ENCODE results near the gene ANG. TPM values are rescaled to one million over a fixed set of nuclear protein-coding genes. Genes with fewer than 3 reads are reported as not detected.

ANG gene
- polyA plus RNA-seq, 1 experiment = 5.1 TPM

DNA sequence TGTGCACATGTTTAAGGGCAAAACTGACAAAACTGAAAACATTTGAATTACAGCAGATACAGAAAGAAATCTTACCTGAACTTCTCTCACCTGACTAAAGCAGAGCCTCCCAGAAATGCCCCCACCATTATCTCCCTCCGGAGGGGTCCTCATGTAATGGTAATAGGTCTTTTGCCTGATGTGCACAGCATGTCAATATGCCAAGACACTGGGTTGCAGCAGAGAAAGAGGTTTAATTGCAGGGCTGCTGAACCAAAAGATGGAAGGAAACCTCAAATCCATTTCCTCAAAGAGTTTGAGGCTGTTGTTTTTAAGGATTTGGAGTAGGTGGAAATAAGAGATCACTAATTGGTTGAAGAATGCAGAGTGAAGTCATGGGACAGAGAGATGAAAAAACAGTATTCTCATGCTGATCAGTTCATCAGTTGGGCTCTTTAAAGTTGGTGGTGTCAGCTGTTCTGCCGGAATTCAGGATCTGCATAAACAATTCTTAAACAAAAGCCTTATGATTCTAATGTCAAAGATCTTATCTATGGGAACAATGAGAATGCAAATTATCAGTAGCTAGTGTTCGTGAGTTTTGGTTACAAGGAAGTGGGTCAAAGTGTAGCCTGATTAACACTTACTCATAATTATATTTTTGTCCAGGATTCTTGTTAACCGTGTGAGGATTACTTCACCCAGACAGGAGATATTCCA lies 18.2 kb downstream of the ANG start:
- Histone ChIP-seq H3K27ac (ENCODE audit: low read depth, low read length) (no peak overlapping the region), H3K9me3 (ENCODE audit: control insufficient read depth, insufficient read depth, low read length) (no peaks in the 10 kb centered on the region), H3K4me3 (ENCODE audit: low read depth, low read length) (no peak overlapping the region), H3K27me3 (ENCODE audit: control insufficient read depth, insufficient read depth, low read length) (no peaks in the 10 kb centered on the region)
- no peak for DNase-seq (ENCODE audit: low read depth, low spot score)
- ChIA-PET CTCF (interaction anchor here (2.4 kb wide), 1 partner anchor 264 kb away, joined by 10 read pairs; no protein-coding TSS in a partner anchor), POLR2A (no interaction called here)
- TF ChIP-seq, protein P1, sequence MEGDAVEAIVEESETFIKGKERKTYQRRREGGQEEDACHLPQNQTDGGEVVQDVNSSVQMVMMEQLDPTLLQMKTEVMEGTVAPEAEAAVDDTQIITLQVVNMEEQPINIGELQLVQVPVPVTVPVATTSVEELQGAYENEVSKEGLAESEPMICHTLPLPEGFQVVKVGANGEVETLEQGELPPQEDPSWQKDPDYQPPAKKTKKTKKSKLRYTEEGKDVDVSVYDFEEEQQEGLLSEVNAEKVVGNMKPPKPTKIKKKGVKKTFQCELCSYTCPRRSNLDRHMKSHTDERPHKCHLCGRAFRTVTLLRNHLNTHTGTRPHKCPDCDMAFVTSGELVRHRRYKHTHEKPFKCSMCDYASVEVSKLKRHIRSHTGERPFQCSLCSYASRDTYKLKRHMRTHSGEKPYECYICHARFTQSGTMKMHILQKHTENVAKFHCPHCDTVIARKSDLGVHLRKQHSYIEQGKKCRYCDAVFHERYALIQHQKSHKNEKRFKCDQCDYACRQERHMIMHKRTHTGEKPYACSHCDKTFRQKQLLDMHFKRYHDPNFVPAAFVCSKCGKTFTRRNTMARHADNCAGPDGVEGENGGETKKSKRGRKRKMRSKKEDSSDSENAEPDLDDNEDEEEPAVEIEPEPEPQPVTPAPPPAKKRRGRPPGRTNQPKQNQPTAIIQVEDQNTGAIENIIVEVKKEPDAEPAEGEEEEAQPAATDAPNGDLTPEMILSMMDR (IDR thresholded peaks at IDR 0.05; ENCODE audit: low read depth, low read length) = no peak

DNA sequence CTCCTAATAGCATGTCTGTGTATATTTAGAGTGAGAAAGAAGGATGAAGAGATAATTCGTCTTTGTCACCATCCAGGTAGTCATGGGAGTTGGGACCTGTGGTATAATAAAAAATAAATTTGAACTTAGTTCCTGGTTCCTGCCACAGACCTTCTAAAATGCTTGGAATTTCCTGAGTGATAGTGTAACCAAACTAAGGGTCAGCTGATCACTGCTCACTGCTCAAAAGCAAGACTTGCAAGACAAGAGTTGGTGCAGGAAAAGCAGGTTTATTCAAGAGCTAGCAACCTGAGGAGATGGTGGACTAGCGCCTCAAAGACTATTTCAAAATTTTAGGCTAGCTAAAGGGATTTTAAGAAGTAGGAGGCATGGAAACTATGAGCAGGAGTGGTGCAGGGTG lies 19.1 kb downstream of the ANG start:
- H3K27ac ChIP-seq (ENCODE audit: low read depth, low read length) = no peak overlapping the region
- CTCF ChIA-PET = interaction anchor here (1.3 to 2.4 kb wide), 2 partner anchors 17 to 263 kb away, joined by 4 to 10 read pairs; no protein-coding TSS in a partner anchor
- no peak overlapping the region for H3K4me3 ChIP-seq (ENCODE audit: low read depth, low read length)
- no peak for DNase-seq (ENCODE audit: low read depth, low spot score)
- H3K27me3 ChIP-seq (ENCODE audit: control insufficient read depth, insufficient read depth, low read length) = no peaks in the 10 kb centered on the region
- H3K9me3 ChIP-seq (ENCODE audit: control insufficient read depth, insufficient read depth, low read length) = no peaks in the 10 kb centered on the region
- POLR2A ChIA-PET = no interaction called here
- TF ChIP-seq, protein P1 (IDR thresholded peaks at IDR 0.05; ENCODE audit: low read depth, low read length) = no peak

DNA sequence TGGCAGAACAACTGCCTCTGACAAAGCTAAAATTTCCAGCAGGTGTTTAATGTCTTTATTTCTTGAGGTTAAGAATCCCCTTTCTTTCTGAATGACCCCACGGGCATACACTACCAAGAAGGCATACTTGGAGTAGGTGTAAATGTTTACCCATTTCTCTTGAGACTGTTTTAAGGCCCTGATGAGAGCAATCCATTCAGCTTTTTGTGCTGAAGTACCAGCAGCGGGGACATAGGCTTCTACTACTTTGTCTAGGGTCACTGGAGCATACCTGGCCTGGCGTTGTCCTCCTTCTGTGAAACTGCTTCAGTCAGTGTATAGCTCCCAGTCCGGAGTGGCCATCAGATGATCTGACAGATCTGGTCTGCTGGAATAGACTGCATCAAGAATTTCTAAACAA lies 22.7 kb downstream of the ANG start:
- TF ChIP-seq, protein P1 (IDR thresholded peaks at IDR 0.05; ENCODE audit: low read depth, low read length) = no peak
- H3K4me3 ChIP-seq (ENCODE audit: low read depth, low read length) = no peak overlapping the region
- no peak for DNase-seq (ENCODE audit: low read depth, low spot score)
- H3K27ac ChIP-seq (ENCODE audit: low read depth, low read length) = no peak overlapping the region
- ChIA-PET CTCF (interaction anchor here (1.2 kb wide), 1 partner anchor 260 kb away, joined by 3 read pairs; no protein-coding TSS in a partner anchor), POLR2A (interaction anchor here (0.6 kb wide), 1 partner anchor 21 kb away, joined by 4 read pairs; no protein-coding TSS in a partner anchor)
- no peaks in the 10 kb centered on the region for H3K9me3 ChIP-seq (ENCODE audit: control insufficient read depth, insufficient read depth, low read length)
- no peaks in the 10 kb centered on the region for H3K27me3 ChIP-seq (ENCODE audit: control insufficient read depth, insufficient read depth, low read length)

DNA sequence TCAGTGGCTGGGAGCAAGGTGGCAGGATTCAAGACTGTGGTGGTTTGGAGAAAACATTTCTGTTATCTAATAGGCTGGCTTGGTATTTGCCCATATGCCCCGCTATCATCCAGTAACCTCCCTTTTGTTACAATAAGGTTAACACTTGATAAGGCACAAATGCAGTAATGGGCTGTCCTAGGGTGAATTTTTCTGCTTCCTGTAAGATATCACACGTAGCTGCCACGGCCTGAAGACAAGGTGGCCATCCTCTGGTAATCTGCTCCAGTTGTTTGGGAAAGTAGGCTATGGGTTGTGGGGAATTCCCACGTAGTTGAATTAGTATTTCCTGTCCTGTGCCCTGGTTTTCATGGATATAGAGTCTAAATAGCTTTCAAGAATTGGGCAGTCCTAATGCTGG lies 23.1 kb downstream of the ANG start:
- TF ChIP-seq, protein P1 (IDR thresholded peaks at IDR 0.05; ENCODE audit: low read depth, low read length) = no peak
- Histone ChIP-seq H3K9me3 (ENCODE audit: control insufficient read depth, insufficient read depth, low read length) (no peaks in the 10 kb centered on the region), H3K27ac (ENCODE audit: low read depth, low read length) (no peak overlapping the region), H3K4me3 (ENCODE audit: low read depth, low read length) (no peak overlapping the region), H3K27me3 (ENCODE audit: control insufficient read depth, insufficient read depth, low read length) (no peaks in the 10 kb centered on the region)
- no peak for DNase-seq (ENCODE audit: low read depth, low spot score)
- ChIA-PET CTCF (no interaction called here), POLR2A (interaction anchor here (0.6 kb wide), 1 partner anchor 21 kb away, joined by 4 read pairs; no protein-coding TSS in a partner anchor)

DNA sequence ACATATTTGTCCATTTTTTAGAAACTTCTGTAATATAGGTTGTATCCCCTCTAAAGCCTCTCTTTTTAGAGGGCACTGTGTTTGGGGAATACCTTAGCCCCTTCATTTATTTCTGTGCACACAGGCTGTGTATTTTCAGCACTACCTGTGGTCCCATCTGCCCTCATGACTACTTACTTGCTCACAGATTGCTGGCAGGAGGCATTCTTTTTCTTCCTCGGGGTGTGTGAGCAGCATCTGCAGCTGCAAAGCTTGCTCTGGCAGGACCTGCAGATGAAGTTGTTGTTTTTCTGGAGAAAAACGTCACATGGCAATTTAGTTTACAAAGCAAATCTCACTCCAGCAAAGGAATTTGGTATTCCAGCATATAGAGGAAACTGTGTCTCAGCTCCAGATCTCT lies 24.3 kb downstream of the ANG start:
- no peak overlapping the region for H3K4me3 ChIP-seq (ENCODE audit: low read depth, low read length)
- H3K27ac ChIP-seq (ENCODE audit: low read depth, low read length) = no peak overlapping the region
- no peak for DNase-seq (ENCODE audit: low read depth, low spot score)
- ChIA-PET CTCF (interaction anchor here (1.3 kb wide), 1 partner anchor 258 kb away, joined by 5 read pairs; no protein-coding TSS in a partner anchor), POLR2A (no interaction called here)
- TF ChIP-seq, protein P1 (IDR thresholded peaks at IDR 0.05; ENCODE audit: low read depth, low read length) = no peak
- no peaks in the 10 kb centered on the region for H3K9me3 ChIP-seq (ENCODE audit: control insufficient read depth, insufficient read depth, low read length)
- H3K27me3 ChIP-seq (ENCODE audit: control insufficient read depth, insufficient read depth, low read length) = no peaks in the 10 kb centered on the region
